Iris pigment epithelial cell (primary cell): ENCODE results near the gene C15orf40.
"Not testable (repeated sequence)": the region's sequence is repeated elsewhere in the genome, so short reads cannot be mapped to it uniquely, and the experiment has no call there.

Source experiments
- DNase-seq: peaks from one replicate; pipeline ENCODE4 v3.0.0-alpha.2; 2011; ENCODE audit warnings: low read depth

C15orf40 gene

DNA sequence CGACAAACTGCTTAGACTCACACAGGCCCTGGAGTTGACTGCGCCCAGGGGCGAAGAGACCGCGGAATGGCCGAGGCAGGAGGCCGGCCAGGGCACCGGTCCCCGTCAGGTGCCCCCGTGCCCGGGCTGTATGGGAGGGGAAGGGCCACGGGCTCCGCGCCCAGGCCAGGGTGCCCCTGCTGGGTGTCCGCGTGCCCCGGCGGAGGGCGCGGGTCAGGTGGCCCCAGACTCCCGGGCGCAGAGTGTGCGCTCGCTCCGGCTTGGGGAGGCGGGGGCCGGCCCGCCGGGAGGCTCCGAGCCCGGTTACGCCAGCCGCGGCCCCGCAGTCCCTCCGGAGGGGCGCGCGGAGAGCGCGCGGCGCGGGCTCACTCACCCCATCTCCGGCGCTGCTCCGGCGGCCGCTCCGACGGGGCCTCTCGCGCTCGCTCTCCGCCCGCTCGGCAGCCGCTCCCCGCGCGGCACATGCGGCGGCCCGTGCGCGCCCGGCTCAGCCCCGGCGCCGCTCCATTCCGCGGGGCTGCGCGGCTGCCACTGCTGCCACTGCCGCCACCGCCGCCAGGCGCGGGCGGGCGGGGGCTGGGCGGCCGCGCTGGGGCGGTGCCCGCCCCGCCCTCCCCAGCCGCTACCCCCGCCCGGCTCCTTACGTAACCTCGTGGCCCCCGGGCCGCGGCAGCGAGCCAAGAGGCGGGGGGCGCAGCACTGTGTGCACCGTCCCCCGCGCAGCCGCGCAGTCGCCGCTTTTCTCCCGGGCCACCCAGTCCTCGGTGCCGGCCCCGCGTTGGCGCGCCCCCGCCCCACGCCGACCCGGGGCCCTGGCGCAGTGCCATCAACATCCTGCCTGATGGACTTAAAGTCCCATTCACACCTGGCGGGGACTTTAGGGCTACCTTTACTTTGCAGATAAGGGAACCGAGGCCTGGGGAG is 59.0 kb downstream of the C15orf40 start, which contains the start of gene HOMER2:
HOMER2 (minus strand) TSS at position 563 of the 924 bp plus-strand sequence; CDS start at position 378, 185 bp downstream.
- peak; percentile 20 for DNase-seq

DNA sequence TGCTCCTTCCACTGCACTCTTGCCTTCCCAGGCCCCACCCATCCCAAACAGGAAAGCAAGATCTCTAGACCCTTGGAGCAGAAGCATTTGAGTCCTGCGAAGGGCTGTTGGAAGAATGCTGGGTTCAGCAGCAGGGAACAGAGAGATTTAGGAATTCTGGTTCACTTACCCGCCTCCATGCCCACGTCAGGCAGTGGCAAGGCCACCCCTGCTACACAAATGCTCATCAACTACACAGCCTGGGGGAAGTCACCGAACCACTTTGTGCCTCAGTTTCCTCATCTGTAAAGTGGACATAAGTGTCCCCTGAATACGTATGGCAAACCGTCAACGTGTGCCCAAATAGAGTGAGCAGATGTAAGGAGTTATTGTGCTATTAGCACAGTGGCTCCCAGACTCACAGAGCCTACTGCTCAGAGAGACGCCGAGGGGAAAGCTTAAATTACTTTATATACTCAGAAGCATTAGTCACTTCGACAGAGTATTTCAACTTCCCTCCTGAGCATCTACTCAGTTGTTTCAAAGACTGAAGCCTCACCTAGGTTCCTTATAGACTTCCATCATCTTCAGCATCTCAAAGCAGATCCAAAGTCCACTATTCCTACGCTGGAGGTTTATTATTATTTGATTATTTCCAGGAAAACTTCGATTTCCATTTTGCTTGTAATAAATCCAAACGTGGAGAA is 59.8 kb downstream of the C15orf40 start:
- no peak for DNase-seq

DNA sequence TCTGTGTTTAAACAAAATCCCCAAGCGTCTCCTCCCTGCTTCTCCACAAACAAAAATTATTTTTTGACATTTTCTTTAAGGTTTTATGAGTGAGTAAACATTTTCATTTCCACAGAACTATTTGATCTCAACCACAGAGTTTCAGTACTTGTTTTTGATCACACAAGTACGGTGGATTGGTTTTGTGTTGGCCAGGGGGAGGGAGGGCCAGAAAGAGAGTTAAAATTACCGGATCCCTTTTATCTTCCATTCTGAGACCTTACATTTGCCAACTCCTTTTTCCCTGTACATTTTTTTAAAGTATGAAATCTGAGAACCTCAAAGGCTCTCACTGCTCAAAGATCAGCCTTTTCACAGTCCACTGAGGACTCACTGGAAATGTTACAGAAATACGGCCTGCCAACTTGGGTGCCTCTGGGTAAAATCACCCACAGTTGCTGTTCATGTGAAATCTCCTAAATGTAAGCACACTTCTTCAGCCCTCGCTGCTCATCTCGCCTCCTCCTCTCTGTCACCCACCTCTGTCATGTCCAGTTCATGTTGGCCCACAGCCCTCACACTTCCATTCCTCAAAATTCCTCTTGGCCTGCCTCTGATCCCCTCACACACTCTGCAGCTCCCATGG is 60.6 kb downstream of the C15orf40 start:
- DNase-seq: no peak

DNA sequence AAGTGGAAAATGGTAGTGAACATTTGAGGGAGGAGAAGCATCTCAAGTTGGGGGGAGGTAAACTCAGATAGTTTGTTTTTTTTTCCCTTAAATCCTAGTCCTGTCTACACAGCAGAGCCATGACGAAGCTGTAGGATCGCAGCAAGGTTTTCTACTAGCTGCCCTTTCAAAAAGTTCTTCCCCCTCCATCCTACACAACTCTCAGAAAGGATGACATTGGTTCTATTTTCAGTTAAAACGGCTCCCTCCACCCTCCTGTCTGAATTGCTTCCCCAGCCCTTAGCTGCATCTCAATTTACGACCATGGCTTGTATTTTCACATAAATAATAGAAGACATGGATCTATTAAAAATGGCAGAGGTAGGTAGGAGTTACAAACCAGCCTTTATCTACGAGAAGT is 61.1 kb downstream of the C15orf40 start:
- no peak for DNase-seq

DNA sequence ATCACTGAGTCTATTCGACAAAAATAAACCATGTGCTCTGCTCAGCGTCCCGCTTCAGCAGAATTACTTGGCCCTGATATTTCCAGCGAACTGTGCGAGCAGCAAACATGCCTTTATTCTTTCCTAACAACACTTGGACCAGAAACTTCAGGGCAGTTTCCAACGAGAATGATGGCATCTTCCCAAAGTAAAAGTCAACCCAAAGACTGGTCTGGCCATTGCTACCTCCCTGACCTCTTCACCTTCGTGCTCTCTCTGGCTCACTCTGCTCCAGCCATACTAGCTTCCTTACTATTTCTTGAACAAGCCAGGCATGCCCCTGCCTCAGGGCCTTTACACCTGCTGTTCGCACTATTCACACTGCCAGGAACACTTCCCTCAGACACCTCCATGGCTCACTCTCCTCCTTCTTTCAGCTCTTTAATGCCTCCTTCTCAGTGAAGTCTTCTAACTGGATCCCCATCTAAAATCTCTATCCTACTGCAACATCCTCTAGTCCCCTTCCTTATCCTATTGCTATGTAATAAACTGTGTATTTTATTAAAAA is 65.2 kb downstream of the C15orf40 start:
- no peak for DNase-seq

DNA sequence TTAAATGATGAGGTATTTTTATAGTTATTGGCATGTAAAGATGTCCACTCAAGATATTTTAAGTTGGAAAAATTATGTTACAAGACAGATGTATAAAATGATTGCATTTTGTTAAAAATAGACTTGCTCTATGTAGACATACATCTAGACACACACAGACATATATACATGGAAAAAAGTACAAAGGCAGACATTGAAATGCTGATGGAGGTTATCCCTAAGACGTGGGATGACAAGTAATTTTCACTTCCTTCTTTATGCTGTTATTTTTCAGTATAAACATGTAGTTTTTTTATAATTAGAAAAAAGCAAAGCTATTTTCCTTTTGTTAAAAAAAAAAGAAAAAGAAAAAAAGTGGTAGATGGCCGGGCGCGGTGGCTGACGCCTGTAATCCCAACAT is 66.1 kb downstream of the C15orf40 start:
- no peak for DNase-seq

DNA sequence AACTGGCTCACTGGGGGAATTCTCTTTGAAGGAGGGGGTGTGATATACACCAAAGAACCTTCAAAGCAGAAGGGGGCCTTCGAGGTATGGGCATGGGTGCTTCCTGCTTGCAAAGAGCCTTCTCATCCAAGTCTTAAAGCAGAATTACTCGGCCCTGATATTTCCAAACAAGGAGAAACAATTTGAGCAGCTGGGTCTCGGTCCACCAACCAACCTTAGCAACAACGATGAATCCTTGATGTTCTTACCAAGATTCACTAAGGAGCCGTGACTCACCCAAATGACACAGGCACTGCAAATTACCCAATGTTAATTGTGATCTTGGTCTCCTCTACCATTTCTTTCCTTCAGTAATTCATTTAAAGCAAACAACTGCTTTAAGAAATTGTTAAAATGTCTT is 66.6 kb downstream of the C15orf40 start:
- no peak for DNase-seq

DNA sequence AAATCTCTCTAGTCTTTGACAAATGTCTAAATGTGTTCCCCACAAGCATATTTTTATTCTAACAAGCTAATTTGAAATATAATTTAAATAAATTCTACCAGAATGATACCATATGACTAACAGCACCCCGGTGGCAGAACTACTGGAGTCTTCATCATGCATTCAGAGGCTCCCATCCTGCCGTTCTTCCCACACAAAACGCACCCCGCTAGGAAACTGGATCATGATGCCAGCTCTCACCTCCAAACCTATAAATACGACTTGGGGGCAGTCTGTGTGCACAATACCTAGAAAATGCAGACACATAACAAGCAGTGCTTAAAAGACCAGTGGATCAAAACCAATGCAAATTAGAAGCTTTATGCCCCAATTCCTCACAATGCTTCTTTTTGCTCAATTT is 67.4 kb downstream of the C15orf40 start:
- no peak for DNase-seq

DNA sequence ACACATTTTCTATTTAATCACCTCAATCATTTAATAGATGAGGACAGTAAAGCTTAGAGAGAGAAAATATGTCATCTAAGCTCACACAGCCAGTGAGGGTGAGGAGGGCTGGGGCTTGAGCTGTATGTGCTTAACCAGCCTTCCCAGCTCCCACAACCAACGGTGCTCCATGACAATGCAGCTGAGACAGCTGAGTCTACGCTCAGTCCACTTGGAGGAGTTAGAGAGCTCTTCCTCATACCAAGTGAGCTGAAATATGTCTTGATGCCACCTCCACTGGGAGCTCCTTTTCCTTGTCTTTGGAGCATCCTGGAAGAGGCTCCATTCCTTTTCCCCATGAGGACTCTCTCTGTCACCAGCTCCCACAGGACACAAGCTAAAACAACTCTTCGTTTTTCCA is 68.3 kb downstream of the C15orf40 start:
- DNase-seq: no peak

DNA sequence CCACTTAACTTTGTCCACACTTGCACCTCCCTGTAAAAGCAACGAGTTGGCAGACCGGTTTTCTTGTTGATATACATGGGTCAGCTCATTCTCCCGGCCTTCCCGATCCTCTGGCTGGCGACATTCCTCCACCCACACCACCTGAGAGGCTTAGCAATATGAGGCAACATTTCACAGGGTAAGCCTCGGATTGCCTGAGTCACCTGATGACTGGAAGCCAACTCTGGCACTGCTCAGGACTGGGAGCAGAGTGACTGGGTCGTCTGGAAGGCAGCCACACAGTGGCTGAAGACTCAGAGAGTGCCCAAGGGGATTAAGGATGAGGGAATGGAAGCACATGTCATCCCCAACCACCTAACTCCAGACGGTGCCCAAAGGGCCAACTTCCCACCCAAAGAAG is 68.7 kb downstream of the C15orf40 start:
- DNase-seq: peak; percentile 9

DNA sequence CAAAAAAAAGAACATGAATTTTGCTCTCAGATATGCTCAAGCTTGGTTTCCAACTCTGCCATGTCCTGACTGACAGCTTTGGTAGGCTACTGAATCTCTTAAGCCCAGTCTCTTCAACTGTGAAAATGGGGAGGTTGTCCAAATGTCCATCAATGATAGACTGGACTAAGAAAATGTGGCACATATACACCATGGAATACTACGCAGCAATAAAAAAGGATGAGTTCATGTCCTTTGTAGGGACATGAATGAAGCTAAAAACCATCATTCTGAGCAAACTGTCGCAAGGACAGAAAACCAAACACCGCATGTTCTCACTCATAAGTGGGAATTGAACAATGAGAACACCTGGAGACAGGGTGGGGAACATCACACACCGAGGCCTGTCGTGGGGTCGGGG is 71.8 kb downstream of the C15orf40 start:
- DNase-seq: not testable (repeated sequence)
